Fibroblast of pulmonary artery (primary cell): ENCODE data around the gene PTGS1.

Experiments used
- DNase-seq: peaks from one replicate; pipeline ENCODE4 v3.0.0-alpha.2; 2010; ENCODE audit warnings: low read depth
- H3K4me3 ChIP-seq: replicated peaks from 2 replicates; pipeline ENCODE4 v1.5.1; 2011; ENCODE audit warnings: low read depth, mild to moderate bottlenecking, control low read depth, low read length, moderate library complexity
- TF ChIP-seq, protein P1 (sequence below): IDR thresholded peaks from 2 replicates; pipeline ENCODE4 v1.5.1; 2011; ENCODE audit warnings: mild to moderate bottlenecking, control low read depth, low read length, inconsistent platforms; ENCODE audit errors: missing control alignments

Gene PTGS1

DNA sequence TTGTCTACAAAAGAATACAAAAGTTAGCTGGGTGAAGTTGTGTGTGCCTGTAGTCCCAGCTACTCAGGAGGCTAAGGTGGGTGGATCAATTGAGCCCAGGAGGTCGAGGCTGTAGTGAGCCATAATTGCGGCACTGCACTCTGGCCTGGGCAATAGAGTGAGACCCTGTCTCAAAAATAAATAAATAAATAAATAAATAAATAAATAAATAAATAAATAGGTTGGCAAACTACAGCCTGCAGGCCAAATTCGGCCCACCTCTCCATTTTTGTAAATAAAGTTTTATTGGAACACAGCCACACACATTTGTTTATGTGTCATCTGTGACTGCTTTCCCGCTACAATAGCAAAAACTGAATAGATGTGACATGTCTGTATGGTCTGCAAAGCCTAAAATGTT lies 9.5 kb downstream of the PTGS1 start:
- TF ChIP-seq, protein P1, sequence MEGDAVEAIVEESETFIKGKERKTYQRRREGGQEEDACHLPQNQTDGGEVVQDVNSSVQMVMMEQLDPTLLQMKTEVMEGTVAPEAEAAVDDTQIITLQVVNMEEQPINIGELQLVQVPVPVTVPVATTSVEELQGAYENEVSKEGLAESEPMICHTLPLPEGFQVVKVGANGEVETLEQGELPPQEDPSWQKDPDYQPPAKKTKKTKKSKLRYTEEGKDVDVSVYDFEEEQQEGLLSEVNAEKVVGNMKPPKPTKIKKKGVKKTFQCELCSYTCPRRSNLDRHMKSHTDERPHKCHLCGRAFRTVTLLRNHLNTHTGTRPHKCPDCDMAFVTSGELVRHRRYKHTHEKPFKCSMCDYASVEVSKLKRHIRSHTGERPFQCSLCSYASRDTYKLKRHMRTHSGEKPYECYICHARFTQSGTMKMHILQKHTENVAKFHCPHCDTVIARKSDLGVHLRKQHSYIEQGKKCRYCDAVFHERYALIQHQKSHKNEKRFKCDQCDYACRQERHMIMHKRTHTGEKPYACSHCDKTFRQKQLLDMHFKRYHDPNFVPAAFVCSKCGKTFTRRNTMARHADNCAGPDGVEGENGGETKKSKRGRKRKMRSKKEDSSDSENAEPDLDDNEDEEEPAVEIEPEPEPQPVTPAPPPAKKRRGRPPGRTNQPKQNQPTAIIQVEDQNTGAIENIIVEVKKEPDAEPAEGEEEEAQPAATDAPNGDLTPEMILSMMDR = no peak
- no peak overlapping the region for H3K4me3 ChIP-seq
- no peak for DNase-seq

DNA sequence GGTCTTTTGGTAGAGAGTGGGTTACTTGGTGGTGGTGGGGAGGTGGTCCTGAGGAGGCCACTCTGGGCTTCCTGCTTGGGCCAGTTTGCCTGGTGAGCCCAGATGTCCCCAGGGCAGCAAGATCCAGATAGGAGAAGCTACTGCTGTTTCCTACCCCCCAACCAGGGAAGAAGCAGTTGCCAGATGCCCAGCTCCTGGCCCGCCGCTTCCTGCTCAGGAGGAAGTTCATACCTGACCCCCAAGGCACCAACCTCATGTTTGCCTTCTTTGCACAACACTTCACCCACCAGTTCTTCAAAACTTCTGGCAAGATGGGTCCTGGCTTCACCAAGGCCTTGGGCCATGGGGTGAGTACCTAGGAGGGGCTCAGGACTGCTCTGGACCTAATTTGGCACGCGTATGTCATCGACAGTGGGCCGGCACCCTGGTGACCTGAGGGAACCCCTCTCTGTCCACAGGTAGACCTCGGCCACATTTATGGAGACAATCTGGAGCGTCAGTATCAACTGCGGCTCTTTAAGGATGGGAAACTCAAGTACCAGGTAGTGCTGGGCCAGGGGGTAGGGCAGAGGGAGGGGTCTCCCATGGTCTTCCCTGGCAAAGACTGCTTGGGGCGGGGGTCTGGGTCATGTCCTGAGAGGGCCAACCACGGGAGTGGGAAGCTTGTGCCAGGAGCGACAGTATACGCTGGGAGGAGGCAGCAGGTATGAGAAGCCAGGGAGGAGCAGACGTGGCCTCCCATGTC lies 10.6 kb downstream of the PTGS1 start:
- DNase-seq = no peak
- no peak overlapping the region for H3K4me3 ChIP-seq
- TF ChIP-seq, protein P1 = no peak

DNA sequence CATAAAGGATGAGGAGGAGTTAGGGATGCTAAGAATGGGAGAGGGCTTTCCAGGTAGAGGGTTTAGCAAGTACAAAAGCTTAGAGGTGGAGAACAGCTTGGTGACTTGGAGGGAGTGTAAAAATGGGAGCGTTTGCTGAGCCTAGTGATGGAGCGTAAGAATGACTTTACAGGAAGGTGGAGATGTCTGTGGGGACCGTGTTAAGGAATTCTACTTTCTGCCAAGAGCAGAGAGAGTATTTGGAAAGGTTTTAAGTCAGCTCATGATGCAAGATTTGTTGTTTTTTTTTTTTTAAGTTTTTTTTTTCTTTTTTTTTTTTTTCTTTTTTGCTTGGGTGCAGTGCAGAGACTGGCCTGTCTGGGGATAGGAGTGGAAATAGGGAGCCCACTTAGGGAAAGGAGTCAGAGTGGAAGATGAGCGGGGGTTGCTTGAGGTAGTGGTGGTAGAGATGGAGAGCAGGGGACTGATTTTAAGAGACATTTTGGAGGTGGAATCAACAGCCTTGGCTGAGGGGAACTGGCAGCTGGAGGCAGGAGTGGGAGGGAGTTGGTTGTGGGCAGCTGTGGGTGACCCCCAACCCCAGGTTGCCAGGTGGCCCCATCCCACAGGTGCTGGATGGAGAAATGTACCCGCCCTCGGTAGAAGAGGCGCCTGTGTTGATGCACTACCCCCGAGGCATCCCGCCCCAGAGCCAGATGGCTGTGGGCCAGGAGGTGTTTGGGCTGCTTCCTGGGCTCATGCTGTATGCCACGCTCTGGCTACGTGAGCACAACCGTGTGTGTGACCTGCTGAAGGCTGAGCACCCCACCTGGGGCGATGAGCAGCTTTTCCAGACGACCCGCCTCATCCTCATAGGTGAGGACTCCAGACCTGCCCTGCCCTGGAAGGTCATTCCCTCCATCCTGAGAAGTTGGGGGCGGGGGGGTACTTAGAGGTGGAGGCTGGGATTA lies 12.4 kb downstream of the PTGS1 start:
- no peak overlapping the region for H3K4me3 ChIP-seq
- peak; percentile 86 for DNase-seq
- TF ChIP-seq, protein P1 = no peak

DNA sequence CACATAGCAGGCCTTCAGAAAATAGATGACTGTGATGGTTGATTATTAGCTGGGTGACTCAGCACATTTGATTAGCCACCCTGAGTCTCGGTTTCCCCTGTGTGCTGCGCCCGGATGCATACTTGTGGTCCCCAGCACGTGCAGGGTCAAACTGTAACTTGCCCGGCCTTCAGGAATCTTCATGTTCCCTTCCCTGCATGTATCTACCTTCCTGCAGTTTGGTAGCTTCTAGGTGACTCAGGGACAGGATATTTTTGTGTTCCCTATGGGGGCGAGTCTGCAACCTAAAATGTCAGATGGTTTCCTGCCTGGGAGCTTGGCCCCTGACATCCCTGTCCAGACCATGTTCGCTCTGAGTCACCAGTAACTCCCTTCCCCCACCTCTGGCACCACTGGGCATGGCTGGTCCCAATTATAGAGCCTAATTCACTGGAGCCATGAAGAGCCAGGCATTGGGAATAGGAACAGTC lies 13.2 kb downstream of the PTGS1 start:
- no peak overlapping the region for H3K4me3 ChIP-seq
- TF ChIP-seq, protein P1 = no peak
- peak; percentile 50 for DNase-seq

DNA sequence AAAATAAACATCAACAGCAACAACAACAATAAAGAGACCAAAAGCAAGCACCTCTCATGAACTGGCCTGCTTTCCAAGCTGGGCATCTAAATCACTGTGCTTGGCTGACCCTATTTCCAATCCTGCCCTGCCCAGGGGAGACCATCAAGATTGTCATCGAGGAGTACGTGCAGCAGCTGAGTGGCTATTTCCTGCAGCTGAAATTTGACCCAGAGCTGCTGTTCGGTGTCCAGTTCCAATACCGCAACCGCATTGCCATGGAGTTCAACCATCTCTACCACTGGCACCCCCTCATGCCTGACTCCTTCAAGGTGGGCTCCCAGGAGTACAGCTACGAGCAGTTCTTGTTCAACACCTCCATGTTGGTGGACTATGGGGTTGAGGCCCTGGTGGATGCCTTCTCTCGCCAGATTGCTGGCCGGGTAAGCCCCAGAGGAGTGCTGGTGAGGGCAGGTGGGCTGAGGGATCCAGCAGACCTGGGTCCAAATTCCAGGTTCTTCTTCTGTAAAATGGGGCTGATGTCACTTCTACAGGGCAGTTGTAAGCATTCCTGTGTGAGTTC lies 15.6 kb downstream of the PTGS1 start:
- TF ChIP-seq, protein P1 = no peak
- H3K4me3 ChIP-seq = no peak overlapping the region
- no peak for DNase-seq

DNA sequence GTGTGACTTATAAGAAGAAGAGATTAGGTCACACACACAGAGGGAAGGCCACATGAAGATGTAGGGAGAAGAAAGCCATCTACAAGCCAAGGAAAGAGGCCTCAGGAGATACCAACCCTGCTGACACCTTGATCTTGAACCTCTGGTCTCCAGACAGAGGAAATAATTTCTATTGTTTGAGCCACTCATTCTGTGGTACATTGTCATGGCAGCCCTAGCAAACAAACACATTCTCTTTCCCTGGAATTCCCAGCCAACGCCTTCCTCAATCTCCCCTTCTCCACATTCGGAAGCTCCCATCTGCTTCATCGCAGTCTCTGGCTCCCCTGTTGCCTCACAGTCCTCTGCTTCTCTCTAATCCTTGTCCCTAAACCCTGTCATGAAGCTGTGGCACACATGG lies 16.7 kb downstream of the PTGS1 start:
- TF ChIP-seq, protein P1 = no peak
- no peak for DNase-seq
- H3K4me3 ChIP-seq = no peak overlapping the region
